NCI-H146 (cell line): ENCODE results near the gene ADCK2.
A peak's percentile ranks its signal among the peaks of the same experiment; 100 is the strongest.
"Not testable (repeated sequence)": the region's sequence is repeated elsewhere in the genome, so short reads cannot be mapped to it uniquely, and the experiment has no call there.

Source experiments
- DNase-seq: peaks from one replicate; lab custom pipeline; 2025; lab: John Stamatoyannopoulos, UW

Gene ADCK2

DNA sequence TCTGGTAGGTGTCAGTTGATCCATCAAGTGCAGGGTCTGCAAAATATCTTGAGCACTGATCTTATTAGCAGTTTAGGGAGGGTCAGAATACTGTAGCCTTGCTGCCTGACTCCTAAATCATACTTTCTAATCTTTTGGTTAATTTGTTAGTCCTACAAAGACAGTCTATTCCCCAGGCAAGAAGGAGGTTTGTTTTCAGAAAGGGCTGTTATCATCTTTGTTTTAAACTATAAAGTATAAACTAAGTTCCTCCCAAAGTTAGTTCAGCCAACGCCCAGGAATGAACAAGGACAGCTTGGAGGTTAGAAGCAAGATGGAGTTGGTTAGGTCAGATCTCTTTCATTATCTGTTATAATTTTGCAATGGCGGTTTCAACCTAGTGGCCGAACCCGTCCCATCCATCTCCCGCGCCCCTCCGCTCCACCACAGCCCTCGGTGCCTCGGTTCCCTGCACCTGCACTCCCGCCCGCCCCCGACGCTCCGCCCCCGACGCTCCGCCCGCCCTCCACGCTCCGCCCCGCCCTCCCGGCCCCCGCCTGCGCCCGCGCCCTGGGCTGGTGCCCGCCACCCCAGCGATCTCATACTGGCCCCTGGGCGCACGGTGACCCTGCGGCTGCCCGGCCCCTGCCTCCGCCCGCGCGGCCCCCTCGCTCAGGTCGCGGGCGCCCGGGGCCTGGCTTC is at the start of gene ADCK2:
TSS of gene ADCK2 (plus strand) at position 564 of the 681 bp plus-strand sequence. CDS start 386 bp downstream, outside the sequence.
- DNase-seq: peak; percentile 66

DNA sequence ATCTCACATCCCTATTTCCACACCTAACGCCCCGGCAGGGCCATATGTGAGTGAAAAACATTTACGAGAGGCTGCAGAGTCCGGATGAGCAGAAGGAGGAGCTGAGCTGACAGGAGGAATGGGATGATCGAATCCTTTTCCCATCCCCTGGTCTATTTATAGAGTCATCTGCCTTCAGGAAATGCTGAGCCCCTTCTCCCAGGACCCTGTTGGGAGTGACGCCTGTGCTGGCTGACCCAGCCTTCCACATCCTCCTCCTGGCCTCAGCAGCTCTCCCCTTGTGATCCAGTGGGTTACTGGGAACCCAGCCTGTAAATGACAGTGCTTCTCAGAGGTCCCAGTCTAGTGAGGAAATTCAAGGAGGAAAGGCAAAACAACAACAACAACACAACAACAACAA is 48.8 kb upstream of the ADCK2 start:
- DNase-seq: no peak

DNA sequence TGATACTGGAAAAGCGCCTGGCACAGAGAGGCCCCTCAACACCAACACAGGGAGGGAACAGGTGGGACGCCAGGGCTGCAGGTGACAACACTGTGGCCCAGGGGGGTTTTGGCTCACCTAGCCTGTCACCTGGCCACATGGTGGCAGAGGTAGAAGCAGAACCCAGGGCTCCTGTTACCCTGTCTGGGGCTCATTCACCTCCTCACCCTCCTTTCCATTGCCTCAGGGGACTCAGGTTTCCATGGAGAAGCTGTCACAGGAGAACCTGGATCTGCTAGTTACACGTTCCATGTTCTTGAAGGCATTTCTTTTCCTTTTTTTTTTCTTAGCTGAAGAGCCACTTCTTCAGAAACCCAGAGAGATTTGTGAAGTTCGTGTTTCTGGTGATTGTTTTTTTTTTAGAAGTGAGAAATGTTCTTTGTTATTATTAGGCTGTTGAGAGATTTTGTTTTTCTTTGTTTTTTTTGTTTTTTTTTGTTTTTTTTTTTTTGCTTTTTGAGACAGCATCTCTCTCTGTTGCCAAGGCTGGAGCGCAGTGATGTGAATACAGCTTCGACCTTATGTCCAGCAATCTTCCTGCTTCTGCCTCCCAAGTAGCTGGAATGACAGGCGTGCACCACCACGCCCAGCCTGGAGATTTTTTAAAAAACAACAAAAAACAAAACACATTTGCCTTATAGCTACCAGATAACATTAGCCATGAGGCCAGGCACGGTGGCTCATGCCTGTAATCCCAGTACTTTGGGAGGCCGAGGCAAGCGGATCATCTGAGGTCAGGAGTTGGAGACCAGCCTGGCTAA is 48.2 kb upstream of the ADCK2 start:
- peak; percentile 73 for DNase-seq

GRCh38 chr7:140625192-140625558 is 47.6 kb upstream of the ADCK2 start:
- not testable (repeated sequence) for DNase-seq

DNA sequence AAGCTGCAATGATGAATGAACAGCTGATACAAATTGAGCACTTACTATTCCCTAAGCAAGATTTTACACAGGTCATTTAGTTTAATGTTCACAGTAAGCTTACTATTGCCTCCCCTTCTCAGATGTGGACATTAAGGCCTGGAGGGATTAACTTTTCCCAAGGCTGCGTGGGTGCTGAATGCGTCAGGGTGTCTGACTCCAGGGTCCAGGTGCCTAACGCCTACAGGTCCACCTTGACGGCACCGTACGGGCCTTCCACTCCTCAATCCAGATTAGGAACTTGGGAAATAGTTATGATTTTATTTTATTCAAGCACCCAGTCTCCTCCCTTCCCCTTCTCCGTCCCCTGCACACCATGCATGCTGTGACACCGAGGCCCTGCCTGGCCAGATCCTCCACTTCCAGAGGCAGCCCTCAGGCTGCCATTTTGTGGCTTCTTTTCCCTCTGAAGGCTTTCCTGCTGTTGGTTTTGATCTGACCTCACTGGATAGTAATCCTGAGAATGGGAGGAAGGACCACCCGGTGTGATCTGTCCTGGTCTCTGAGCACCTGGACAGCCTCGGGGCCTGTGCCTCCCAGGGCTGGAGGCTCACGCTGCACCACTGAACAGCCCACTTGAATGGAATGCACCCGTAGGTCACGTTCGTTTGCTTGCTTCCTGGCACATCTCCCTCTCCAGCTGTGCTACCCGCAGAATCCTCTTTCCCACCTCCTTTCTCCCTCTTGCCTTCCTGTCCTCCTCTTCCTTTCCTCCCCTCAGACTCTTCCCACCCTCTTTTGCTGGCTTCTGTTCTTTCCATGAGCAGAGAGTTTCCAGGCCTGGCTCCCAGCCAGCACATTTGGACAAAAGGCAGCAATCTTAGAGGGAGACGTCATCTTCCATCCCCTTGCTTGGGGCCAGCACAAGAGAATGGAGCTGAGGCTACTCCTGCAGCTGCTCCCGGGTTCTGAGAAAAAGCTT is 46.6 kb upstream of the ADCK2 start:
- peak; percentile 92 for DNase-seq

DNA sequence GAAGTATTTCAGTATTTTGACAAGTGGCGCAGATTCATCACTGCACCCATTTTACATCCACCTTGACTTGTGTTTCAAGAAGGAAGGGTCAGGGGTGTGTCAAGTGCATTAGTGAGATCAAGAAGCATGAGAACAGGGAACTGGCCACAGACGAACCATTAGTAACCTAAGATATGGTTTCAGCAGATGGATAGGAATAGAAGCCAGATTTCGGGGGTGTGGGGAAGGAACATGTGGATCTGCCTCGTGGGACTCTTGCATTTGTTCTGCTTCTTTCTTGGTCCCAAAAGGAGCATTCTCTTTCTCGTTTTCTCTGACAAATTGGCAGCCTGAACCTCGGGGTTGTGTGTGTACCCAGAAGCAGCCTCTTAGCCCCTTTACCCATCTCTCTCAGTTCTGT is 41.7 kb upstream of the ADCK2 start:
- no peak for DNase-seq

DNA sequence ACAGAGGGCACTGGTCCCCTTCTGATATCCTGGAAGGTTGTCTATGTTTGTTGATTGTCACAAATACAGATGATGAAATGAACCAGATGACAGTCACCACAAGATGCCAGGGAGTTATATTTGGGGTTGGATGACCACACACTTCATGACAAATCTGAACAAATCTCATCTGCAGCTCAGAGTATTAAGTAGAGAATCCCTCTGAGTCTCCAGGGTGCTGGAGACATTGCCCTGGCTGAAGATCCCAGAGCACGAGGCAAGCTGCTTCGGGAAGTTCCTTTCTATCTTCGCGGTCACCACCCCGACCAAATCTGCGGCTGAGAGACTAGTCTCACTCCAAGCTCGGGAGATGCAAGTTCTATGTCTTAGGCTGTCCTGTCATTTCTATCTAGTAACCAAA is 41.1 kb upstream of the ADCK2 start:
- DNase-seq: no peak

DNA sequence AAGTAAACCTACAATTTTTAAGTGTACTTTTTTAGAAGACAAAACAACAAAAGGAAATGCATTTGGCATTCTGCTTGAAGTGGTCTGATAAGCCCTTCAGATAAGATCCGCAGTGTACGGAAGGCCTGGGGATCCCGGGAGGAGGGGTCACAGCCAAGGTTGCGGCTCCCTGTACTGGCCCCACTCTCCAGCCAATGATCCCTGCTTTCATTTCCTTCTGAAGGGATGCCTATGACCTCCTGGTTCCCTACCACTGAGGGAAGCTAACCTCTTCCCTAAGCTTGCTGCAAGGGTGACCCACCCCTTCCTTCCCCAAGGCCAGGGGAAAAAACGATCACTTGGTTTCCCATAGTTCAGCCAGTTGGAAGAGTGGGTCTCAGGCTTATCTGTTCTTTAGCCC is 37.4 kb upstream of the ADCK2 start:
- DNase-seq: no peak

DNA sequence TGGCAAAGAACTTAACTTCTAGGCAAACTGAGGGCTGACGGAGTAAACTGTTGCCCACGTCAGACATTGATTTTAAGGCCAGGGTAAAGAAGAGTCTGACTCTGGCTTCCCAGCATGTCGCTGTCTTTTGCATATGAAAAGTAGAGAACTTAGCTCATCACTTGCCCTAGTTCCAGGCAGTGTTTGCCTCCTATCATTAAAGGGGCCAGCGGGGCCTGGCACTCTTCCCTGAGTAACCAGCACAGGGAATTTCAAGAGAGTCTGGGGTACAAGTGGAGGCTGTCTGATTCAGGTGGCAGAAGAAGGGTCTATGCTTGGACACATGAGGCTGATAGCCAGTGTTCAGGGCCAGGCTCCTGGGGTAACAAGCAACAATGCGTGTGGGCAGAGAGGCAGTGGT is 36.9 kb upstream of the ADCK2 start:
- DNase-seq: no peak

DNA sequence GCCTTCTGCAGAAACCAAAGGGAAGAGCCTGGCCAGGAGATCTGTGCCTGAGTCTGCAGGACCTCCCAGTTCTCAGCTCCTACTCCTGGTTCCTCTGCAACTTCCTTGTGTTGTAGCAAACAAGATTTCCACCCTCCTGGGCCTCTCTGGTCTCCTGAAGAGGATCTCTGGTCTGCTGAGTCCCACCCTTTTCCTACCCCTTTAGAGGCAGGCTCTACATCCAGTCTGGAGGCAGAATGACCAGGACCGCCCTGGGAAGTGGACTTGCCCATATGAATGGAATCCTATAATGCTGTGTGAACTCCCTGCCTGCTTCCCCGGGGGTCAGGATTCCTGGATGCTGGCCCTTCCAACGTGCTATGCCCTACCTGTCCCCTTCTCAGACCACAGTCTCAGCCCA is 35.3 kb upstream of the ADCK2 start:
- no peak for DNase-seq

GRCh38 chr7:140638173-140638791 is 34.5 kb upstream of the ADCK2 start:
- DNase-seq: no peak

GRCh38 chr7:140639366-140640053 is 33.2 kb upstream of the ADCK2 start:
- no peak for DNase-seq

GRCh38 chr7:140640060-140640637 is 32.6 kb upstream of the ADCK2 start:
- peak; percentile 52 for DNase-seq

DNA sequence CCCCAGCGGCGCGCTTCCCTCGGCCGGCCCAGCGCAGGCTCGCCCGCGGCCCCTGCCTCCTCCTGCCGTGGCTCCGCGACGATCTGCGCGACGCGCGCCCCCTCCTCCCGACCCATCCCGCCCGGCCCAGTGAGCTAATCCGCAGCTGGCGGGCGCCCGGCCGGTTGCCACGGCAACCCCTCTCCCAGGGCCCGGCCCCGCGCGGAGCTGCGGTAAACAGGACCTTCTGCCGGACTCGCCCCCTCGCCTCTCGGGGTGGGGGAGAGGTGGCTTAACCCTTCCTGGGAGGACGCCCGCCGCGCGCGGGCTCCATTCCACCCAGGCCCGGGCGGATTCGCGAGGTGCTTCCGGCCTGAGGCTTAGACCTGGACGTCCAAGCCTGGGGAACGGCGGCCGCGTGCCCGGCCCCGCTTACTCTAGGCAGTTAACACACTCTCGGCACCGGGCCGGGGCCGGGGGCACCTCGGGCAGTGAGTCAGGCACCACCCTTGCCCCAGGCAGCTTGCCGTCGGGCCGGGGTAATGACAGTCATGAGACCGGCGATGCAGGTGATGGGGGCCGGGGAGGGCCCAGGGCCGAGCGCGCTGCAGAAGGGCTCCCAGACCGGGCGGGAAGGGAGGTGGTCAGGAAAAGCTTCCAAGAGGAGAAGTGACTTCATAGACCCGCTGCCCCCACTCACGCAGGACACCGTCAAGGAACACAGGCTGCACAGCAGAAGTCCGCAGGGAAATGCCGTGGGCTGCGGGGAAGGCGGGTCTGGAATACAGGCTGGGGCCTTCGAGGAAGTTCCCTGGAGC is 31.8 kb upstream of the ADCK2 start, which contains the start of gene DENND2A:
TSS of gene DENND2A (minus strand) at position 87 of the 797 bp plus-strand sequence. CDS start 38,416 bp downstream, outside the sequence.
- peak; percentile 90 for DNase-seq

- no peak for DNase-seq
Observed at GRCh38 chr7:140641524-140642195, 31.1 kb upstream of the ADCK2 start.

- no peak for DNase-seq
Observed at GRCh38 chr7:140643416-140643815, 29.3 kb upstream of the ADCK2 start.

- DNase-seq: not testable (repeated sequence)
Observed at GRCh38 chr7:140644761-140645160, 28.0 kb upstream of the ADCK2 start.

- no peak for DNase-seq
Observed at GRCh38 chr7:140645166-140645900, 27.4 kb upstream of the ADCK2 start.
